ENCODE data around the gene LPAR3. TPM values are rescaled to one million over a fixed set of nuclear protein-coding genes. Genes with fewer than 3 reads are reported as not detected.

LPAR3 gene
- total RNA-seq, 1 experiment from 2014 or later = 0.13 TPM

GRCh38 chr1:84920159-84920558 is 27.2 kb upstream of the LPAR3 start:
- no peak overlapping the region for H3K27ac ChIP-seq (ENCODE audit: low read depth, low read length, poor library complexity, severe bottlenecking)
- no peaks in the 10 kb centered on the region for H3K36me3 ChIP-seq (ENCODE audit: insufficient read depth, low read length, poor library complexity, severe bottlenecking)
- POLR2A ChIA-PET (ENCODE audit: low non-redundant PET) = no interaction called here
- intact Hi-C loops (cut with micrococcal nuclease; ENCODE audit: unreplicated experiment) = no loop called here
- no TSS peak for BruUV-seq (replicated peaks)
- H3K4me1 ChIP-seq (ENCODE audit: insufficient read depth, low read length, poor library complexity, severe bottlenecking) = no peaks in the 10 kb centered on the region
- CTCF ChIA-PET = no interaction called here
- H3K9me3 ChIP-seq (ENCODE audit: low read depth, low read length, poor library complexity, severe bottlenecking) = no peaks in the 10 kb centered on the region
- H3K27me3 ChIP-seq (replicated peaks; ENCODE audit: insufficient read depth, low read depth, low read length, poor library complexity) = no peaks in the 10 kb centered on the region
- DNase-seq (ENCODE audit: low spot score) = no peak
- TF ChIP-seq EZH2 (IDR thresholded peaks at IDR 0.05; ENCODE audit: borderline replicate concordance, low read depth, low read length, poor library complexity, severe bottlenecking) = no peak
- no peak overlapping the region for H3K4me3 ChIP-seq (ENCODE audit: low read depth, low read length, poor library complexity, severe bottlenecking)

- Histone ChIP-seq H3K27me3 (replicated peaks; ENCODE audit: insufficient read depth, low read depth, low read length, poor library complexity) (no peaks in the 10 kb centered on the region), H3K27ac (ENCODE audit: low read depth, low read length, poor library complexity, severe bottlenecking) (no peak overlapping the region), H3K36me3 (ENCODE audit: insufficient read depth, low read length, poor library complexity, severe bottlenecking) (no peaks in the 10 kb centered on the region), H3K9me3 (ENCODE audit: low read depth, low read length, poor library complexity, severe bottlenecking) (no peaks in the 10 kb centered on the region), H3K4me1 (ENCODE audit: insufficient read depth, low read length, poor library complexity, severe bottlenecking) (no peaks in the 10 kb centered on the region), H3K4me3 (ENCODE audit: low read depth, low read length, poor library complexity, severe bottlenecking) (no peak overlapping the region)
- intact Hi-C loops (cut with micrococcal nuclease; ENCODE audit: unreplicated experiment) = no loop called here
- ChIA-PET CTCF (no interaction called here), POLR2A (ENCODE audit: low non-redundant PET) (no interaction called here)
- TF ChIP-seq CTCF (conservative IDR thresholded peaks at IDR 0.05; ENCODE audit: low read depth, low read length) (no peak), EZH2 (IDR thresholded peaks at IDR 0.05; ENCODE audit: borderline replicate concordance, low read depth, low read length, poor library complexity, severe bottlenecking) (no peak)
- no peak for DNase-seq (ENCODE audit: low spot score)
- no TSS peak for BruUV-seq (replicated peaks)
These were observed 26.5 kb upstream of the LPAR3 start for GRCh38 chr1:84919461-84919970.

GRCh38 chr1:84918726-84919336 is 25.8 kb upstream of the LPAR3 start:
- CTCF ChIA-PET = interaction anchor here (0.6 kb wide), 1 partner anchor 170 kb away, joined by 4 read pairs; no protein-coding TSS in a partner anchor
- Histone ChIP-seq H3K4me1 (ENCODE audit: insufficient read depth, low read length, poor library complexity, severe bottlenecking) (no peaks in the 10 kb centered on the region), H3K27me3 (replicated peaks; ENCODE audit: insufficient read depth, low read depth, low read length, poor library complexity) (no peaks in the 10 kb centered on the region), H3K27ac (ENCODE audit: low read depth, low read length, poor library complexity, severe bottlenecking) (no peak overlapping the region), H3K36me3 (ENCODE audit: insufficient read depth, low read length, poor library complexity, severe bottlenecking) (no peaks in the 10 kb centered on the region), H3K9me3 (ENCODE audit: low read depth, low read length, poor library complexity, severe bottlenecking) (no peaks in the 10 kb centered on the region), H3K4me3 (ENCODE audit: low read depth, low read length, poor library complexity, severe bottlenecking) (no peak overlapping the region)
- TF ChIP-seq EZH2 (IDR thresholded peaks at IDR 0.05; ENCODE audit: borderline replicate concordance, low read depth, low read length, poor library complexity, severe bottlenecking) = no peak
- no peak for TF ChIP-seq CTCF (conservative IDR thresholded peaks at IDR 0.05; ENCODE audit: low read depth, low read length)
- intact Hi-C loops (cut with micrococcal nuclease; ENCODE audit: unreplicated experiment) = no loop called here
- no TSS peak for BruUV-seq (replicated peaks)
- POLR2A ChIA-PET (ENCODE audit: low non-redundant PET) = no interaction called here
- DNase-seq (ENCODE audit: low spot score) = no peak

GRCh38 chr1:84916897-84917296 is 23.9 kb upstream of the LPAR3 start:
- BruUV-seq (replicated peaks) = no TSS peak
- H3K4me3 ChIP-seq (ENCODE audit: low read depth, low read length, poor library complexity, severe bottlenecking) = no peak overlapping the region
- intact Hi-C loops (cut with micrococcal nuclease; ENCODE audit: unreplicated experiment) = no loop called here
- ChIA-PET CTCF (no interaction called here), POLR2A (ENCODE audit: low non-redundant PET) (no interaction called here)
- TF ChIP-seq CTCF (conservative IDR thresholded peaks at IDR 0.05; ENCODE audit: low read depth, low read length) (no peak), EZH2 (IDR thresholded peaks at IDR 0.05; ENCODE audit: borderline replicate concordance, low read depth, low read length, poor library complexity, severe bottlenecking) (no peak)
- H3K9me3 ChIP-seq (ENCODE audit: low read depth, low read length, poor library complexity, severe bottlenecking) = no peaks in the 10 kb centered on the region
- no peaks in the 10 kb centered on the region for H3K27me3 ChIP-seq (replicated peaks; ENCODE audit: insufficient read depth, low read depth, low read length, poor library complexity)
- H3K27ac ChIP-seq (ENCODE audit: low read depth, low read length, poor library complexity, severe bottlenecking) = no peak overlapping the region
- H3K36me3 ChIP-seq (ENCODE audit: insufficient read depth, low read length, poor library complexity, severe bottlenecking) = no peaks in the 10 kb centered on the region
- no peak for DNase-seq (ENCODE audit: low spot score)
- no peaks in the 10 kb centered on the region for H3K4me1 ChIP-seq (ENCODE audit: insufficient read depth, low read length, poor library complexity, severe bottlenecking)

Data from A673 (cell line).